B cell (primary cell): ENCODE measurements around the gene EHHADH. TPM values are rescaled to one million over a fixed set of nuclear protein-coding genes. Genes with fewer than 3 reads are reported as not detected.

Experiments
- ATAC-seq: fragments of 200-7000 bp; cut with Tn5 transposase; one replicate; pipeline ENCODE4 v1.10.0; 2021; ENCODE audit warnings: low read depth, mild to moderate bottlenecking, moderate number of reproducible peaks, moderate library complexity
- CTCF ChIA-PET: fragments of 350-600 bp; sonication (Branson Sonifier 250); formaldehyde crosslinking; loops from one replicate; lab custom pipeline; 2021; ENCODE audit warnings: antibody characterized with exemption, inconsistent platforms; lab: Charles Lee
- POLR2A ChIA-PET: fragments of 350-600 bp; sonication (Branson Sonifier 250); formaldehyde crosslinking; loops from one replicate; lab custom pipeline; 2021; ENCODE audit warnings: antibody characterized with exemption; lab: Charles Lee
- DNase-seq: peaks from one replicate; pipeline ENCODE4 v3.0.0; 2013
- H2AFZ ChIP-seq: 2 replicates; pipeline ENCODE4 v1.6.1; 2012; ENCODE audit warnings: mild to moderate bottlenecking, low read depth, low read length; ENCODE audit not compliant: insufficient read depth, poor library complexity, severe bottlenecking
- H3K27ac ChIP-seq, 2 donors: 1 replicate in 1 of 2; 2 replicates in 1 of 2; pipeline ENCODE4 v1.5.1; 2012 to 2013; ENCODE audit warnings: low read length in 2 of 2, mild to moderate bottlenecking in 2 of 2, moderate library complexity in 1 of 2
- H3K27me3 ChIP-seq, 4 experiments: fragments of 200-600 bp in 1 of 4; sonication (generic) in 1 of 4; replicated peaks in 1 of 4; 1 replicate in 2 of 4; 2 replicates in 2 of 4; pipeline versions ENCODE4 v1.6.1 to v1.7.0; 2013 to 2016; ENCODE audit warnings: low read length in 3 of 4, mild to moderate bottlenecking in 2 of 4, mixed read lengths in 1 of 4, moderate library complexity in 1 of 4; ENCODE audit not compliant: insufficient read depth in 4 of 4, control insufficient read depth in 3 of 4; ENCODE audit errors: control extremely low read depth in 1 of 4
- H3K36me3 ChIP-seq, 2 experiments: replicated peaks in 1 of 2; 1 replicate in 1 of 2; 2 replicates in 1 of 2; pipeline versions ENCODE4 v1.6.1 to v1.7.1; 2013; ENCODE audit warnings: low read length in 1 of 2; ENCODE audit not compliant: insufficient read depth in 2 of 2, control insufficient read depth in 1 of 2; ENCODE audit errors: control extremely low read depth in 1 of 2, extremely low read depth in 1 of 2
- H3K4me1 ChIP-seq, 2 donors: fragments of 200-600 bp in 1 of 2; sonication (generic) in 1 of 2; 1 replicate in 1 of 2; 2 replicates in 1 of 2; pipeline versions ENCODE4 v1.5.1 to v1.6.1; 2013 to 2017; ENCODE audit warnings: low read length in 2 of 2; ENCODE audit not compliant: control insufficient read depth in 2 of 2, insufficient read depth in 2 of 2
- H3K4me2 ChIP-seq: replicated peaks from 2 replicates; pipeline ENCODE3; 2012; ENCODE audit warnings: mild to moderate bottlenecking, low read depth, low read length; ENCODE audit not compliant: poor library complexity, severe bottlenecking
- H3K4me3 ChIP-seq, 5 experiments: fragments of 200-600 bp in 1 of 5; sonication (generic) in 1 of 5; 1 replicate in 3 of 5; 2 replicates in 2 of 5; pipeline versions ENCODE4 v1.5.1 to v1.7.0; 2011 to 2016; ENCODE audit warnings: low read length in 4 of 5, mild to moderate bottlenecking in 4 of 5, low read depth in 2 of 5, control low read depth in 1 of 5, moderate library complexity in 1 of 5; ENCODE audit not compliant: insufficient read depth in 1 of 5; ENCODE audit errors: control extremely low read depth in 1 of 5, extremely low read depth in 1 of 5
- H3K79me2 ChIP-seq: fragments of 200-600 bp; sonication (generic); one replicate; pipeline ENCODE4 v1.6.0; 2016; ENCODE audit warnings: low read length; ENCODE audit not compliant: control insufficient read depth, insufficient read depth
- H3K9ac ChIP-seq: fragments of 200-600 bp; sonication (generic); 2 replicates; pipeline ENCODE4 v1.6.1; 2017; ENCODE audit warnings: mild to moderate bottlenecking, low read length, moderate library complexity
- H3K9me3 ChIP-seq, 3 donors: one replicate each; pipeline versions ENCODE4 v1.6.1 to v1.7.1; 2013; ENCODE audit warnings: low read length in 2 of 3; ENCODE audit not compliant: control insufficient read depth in 2 of 3, insufficient read depth in 1 of 3; ENCODE audit errors: control extremely low read depth in 1 of 3
- H4K20me1 ChIP-seq: 2 replicates; pipeline ENCODE4 v1.6.0; 2012; ENCODE audit warnings: mild to moderate bottlenecking, low read length; ENCODE audit not compliant: insufficient read depth, control insufficient read depth, poor library complexity, severe bottlenecking
- H3K27ac Mint-ChIP-seq: one replicate; pipeline ENCODE4 v1.8.0; 2021; ENCODE audit warnings: mixed read lengths
- H3K27me3 Mint-ChIP-seq: one replicate; pipeline ENCODE4 v1.8.0; 2021; ENCODE audit warnings: mixed read lengths
- H3K4me1 Mint-ChIP-seq: one replicate; pipeline ENCODE4 v1.8.0; 2021; ENCODE audit warnings: mixed read lengths
- H3K4me3 Mint-ChIP-seq: one replicate; pipeline ENCODE4 v1.8.0; 2021; ENCODE audit warnings: mixed read lengths
- H3K9me3 Mint-ChIP-seq: one replicate; pipeline ENCODE4 v1.8.0; 2022; ENCODE audit warnings: mixed read lengths; ENCODE audit not compliant: insufficient read depth
- EZH2 ChIP-seq: IDR thresholded peaks from 2 replicates; pipeline ENCODE4 v1.6.1; 2012; ENCODE audit warnings: borderline replicate concordance, low read depth, mild to moderate bottlenecking, moderate library complexity, low read length; ENCODE audit not compliant: insufficient read depth, poor library complexity, severe bottlenecking
- WGBS: methylation state at CpG from one replicate; pipeline ENCODE4 v1.1.5; 2013; ENCODE audit warnings: missing lambda C conversion rate; ENCODE audit not compliant: insufficient coverage; 5-methylcytosine and 5-hydroxymethylcytosine counted together
- intact Hi-C: fragments of 100-400 bp; cut with micrococcal nuclease; formaldehyde crosslinking; loops from one replicate; pipeline ENCODE4 v1.10.0; 2022
- polyA plus RNA-seq: library from polyadenylated mRNA; depleted of rRNA; stranded (reverse); fragments of >200 nt; gene quantifications from 2 replicates; pipeline ENCODE4 v1.2.3, GENCODE V29; 2012
- total RNA-seq, 2 donors: library from RNA; stranded (reverse); fragments of 120-200 nt in 1 of 2; gene quantifications; 1 replicate in 1 of 2; 2 replicates in 1 of 2; pipeline versions ENCODE4 v1.2.3 to v1.2.4, GENCODE V29; 2013 to 2022
- TF ChIP-seq, protein P1 (sequence below): fragments of 200-600 bp; IDR thresholded peaks from one replicate; pipeline ENCODE4 v1.8.0; 2022; ENCODE audit warnings: antibody characterized with exemption, mild to moderate bottlenecking

EHHADH gene
- total and polyA plus RNA-seq, 2 donors (not counting 1 experiment from before 2014, with no cell fraction given), result 0.30 to 1.4 TPM

DNA sequence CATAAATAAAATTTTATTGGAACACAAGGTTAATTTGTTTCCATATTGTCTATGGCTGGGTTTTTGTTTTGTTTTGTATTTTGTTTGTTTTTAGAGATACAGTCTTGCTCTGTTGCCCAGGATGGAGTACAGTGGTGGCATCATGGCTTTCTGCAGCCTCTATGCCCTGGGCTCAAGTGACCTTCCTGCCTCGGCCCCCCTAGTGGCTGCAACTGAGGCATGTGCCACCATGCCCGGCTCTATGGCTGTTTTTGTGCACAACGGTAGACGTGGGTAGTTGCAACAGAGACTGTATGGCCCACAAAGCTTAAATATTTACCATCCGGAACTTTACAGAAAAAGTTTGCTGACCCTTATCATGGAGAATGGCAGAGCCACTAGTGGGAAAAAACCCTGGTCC lies 54.2 kb downstream of the EHHADH start:
- no peak overlapping the region for H3K4me3 ChIP-seq
- intact Hi-C loops, result no loop called here
- no peak overlapping the region for H3K4me3 Mint-ChIP-seq
- no peaks in the 10 kb centered on the region for H3K9me3 ChIP-seq
- no peak overlapping the region for H3K27ac ChIP-seq
- DNase-seq (no peak), ATAC-seq (no peak)
- H3K27me3 ChIP-seq, result no peaks in the 10 kb centered on the region
- peaks cover 4% of the 10 kb centered on the region for H3K9me3 Mint-ChIP-seq
- CTCF ChIA-PET, result interaction anchor here (1.1 kb wide), 1 partner anchor 23 kb away, joined by 3 read pairs; no protein-coding TSS in a partner anchor
- no peaks in the 10 kb centered on the region for H3K4me1 Mint-ChIP-seq
- WGBS, result 95% methylated on average over 4 of the region's 5 CpGs
- no peak overlapping the region for H3K4me2 ChIP-seq
- no peak overlapping the region for H3K27ac Mint-ChIP-seq
- H3K9ac ChIP-seq, result no peak overlapping the region
- no peaks in the 10 kb centered on the region for H4K20me1 ChIP-seq
- no peaks in the 10 kb centered on the region for H3K4me1 ChIP-seq
- POLR2A ChIA-PET, result no interaction called here
- H3K36me3 ChIP-seq, result no peaks in the 10 kb centered on the region
- H2AFZ ChIP-seq, result no peak overlapping the region
- TF ChIP-seq, protein P1, sequence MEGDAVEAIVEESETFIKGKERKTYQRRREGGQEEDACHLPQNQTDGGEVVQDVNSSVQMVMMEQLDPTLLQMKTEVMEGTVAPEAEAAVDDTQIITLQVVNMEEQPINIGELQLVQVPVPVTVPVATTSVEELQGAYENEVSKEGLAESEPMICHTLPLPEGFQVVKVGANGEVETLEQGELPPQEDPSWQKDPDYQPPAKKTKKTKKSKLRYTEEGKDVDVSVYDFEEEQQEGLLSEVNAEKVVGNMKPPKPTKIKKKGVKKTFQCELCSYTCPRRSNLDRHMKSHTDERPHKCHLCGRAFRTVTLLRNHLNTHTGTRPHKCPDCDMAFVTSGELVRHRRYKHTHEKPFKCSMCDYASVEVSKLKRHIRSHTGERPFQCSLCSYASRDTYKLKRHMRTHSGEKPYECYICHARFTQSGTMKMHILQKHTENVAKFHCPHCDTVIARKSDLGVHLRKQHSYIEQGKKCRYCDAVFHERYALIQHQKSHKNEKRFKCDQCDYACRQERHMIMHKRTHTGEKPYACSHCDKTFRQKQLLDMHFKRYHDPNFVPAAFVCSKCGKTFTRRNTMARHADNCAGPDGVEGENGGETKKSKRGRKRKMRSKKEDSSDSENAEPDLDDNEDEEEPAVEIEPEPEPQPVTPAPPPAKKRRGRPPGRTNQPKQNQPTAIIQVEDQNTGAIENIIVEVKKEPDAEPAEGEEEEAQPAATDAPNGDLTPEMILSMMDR, result no peak
- no peak for TF ChIP-seq EZH2
- no peaks in the 10 kb centered on the region for H3K27me3 Mint-ChIP-seq
- no peaks in the 10 kb centered on the region for H3K79me2 ChIP-seq

DNA sequence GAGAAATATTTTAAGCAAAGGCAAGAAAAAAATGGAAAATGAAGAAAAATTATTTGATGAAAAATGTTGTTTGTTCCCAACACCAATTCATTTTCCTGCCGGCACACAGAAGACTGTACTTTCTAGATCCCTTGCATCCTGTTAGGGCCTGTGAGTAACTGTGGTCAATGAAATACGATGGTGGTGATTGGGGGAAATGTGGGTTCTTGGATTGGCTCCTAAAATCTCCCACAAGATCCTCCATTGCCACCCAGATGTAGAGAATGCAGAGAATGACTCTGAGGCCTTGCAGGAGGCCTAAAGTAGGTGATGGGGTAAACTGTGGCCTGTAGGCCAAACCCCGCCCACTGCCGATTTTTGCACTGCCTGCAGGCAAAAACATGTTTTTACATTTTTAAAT lies 54.6 kb downstream of the EHHADH start:
- CTCF ChIA-PET, result interaction anchor here (1.1 kb wide), 1 partner anchor 23 kb away, joined by 3 read pairs; no protein-coding TSS in a partner anchor
- intact Hi-C loops, result no loop called here
- H3K9ac ChIP-seq, result no peak overlapping the region
- H3K27me3 ChIP-seq, result no peaks in the 10 kb centered on the region
- no peaks in the 10 kb centered on the region for H3K27me3 Mint-ChIP-seq
- POLR2A ChIA-PET, result no interaction called here
- no peak overlapping the region for H3K4me2 ChIP-seq
- no peak overlapping the region for H3K4me3 ChIP-seq
- H4K20me1 ChIP-seq, result no peaks in the 10 kb centered on the region
- no peak overlapping the region for H2AFZ ChIP-seq
- H3K4me1 ChIP-seq, result no peaks in the 10 kb centered on the region
- no peak for ATAC-seq
- peaks cover 4% of the 10 kb centered on the region for H3K9me3 Mint-ChIP-seq
- H3K4me1 Mint-ChIP-seq, result no peaks in the 10 kb centered on the region
- DNase-seq, result no peak
- H3K4me3 Mint-ChIP-seq, result no peak overlapping the region
- no peak for TF ChIP-seq EZH2
- WGBS, result no CpG with 5 or more reads among the region's 4 CpGs
- no peaks in the 10 kb centered on the region for H3K9me3 ChIP-seq
- no peaks in the 10 kb centered on the region for H3K79me2 ChIP-seq
- no peak overlapping the region for H3K27ac Mint-ChIP-seq
- H3K36me3 ChIP-seq, result no peaks in the 10 kb centered on the region
- H3K27ac ChIP-seq, result no peak overlapping the region
